ENCODE results near the gene CACNA1I. TPM values are rescaled to one million over a fixed set of nuclear protein-coding genes. Genes with fewer than 3 reads are reported as not detected.

The CACNA1I gene
- total and polyA plus RNA-seq, 2 donors = 0.52 to 0.68 TPM

DNA sequence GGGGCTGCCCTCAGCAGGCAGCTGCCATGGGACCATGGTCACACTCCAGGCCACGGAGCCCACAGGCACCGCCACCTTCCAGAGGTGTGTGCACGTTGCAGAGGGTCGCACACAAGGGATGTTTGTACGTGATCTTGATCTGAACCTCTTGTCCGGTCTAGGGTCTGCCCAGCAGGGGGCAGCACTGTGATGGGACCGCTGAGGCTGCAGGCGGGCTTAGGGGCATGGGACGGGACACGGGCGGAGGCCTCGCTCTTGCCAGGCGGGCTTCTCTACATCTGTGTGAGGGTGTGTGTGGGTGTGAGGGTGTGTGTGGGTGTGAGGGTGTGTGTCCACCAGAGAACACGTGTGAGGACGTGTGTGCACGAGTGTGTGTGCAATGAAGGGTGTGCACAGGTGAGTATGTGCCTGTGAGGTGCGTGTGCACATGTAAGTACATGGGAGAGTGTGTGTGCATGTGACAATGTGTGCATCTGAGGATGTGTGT is 52.4 kb downstream of the CACNA1I start:
- 43% methylated on average over 17 of the region's 17 CpGs for WGBS
- DNase-seq (ENCODE audit: low read depth in 6 of 9, low spot score in 9 of 9) = peak in 8 of 9 donors; percentile 32 to 81 (median 51)
- Histone ChIP-seq H3K4me1 (ENCODE audit: control insufficient read depth in 2 of 2, insufficient read depth in 2 of 2, low read length in 2 of 2) (peaks cover 0 to 3% of the 10 kb centered on the region in 2 donors), H3K36me3 (ENCODE audit: control insufficient read depth in 2 of 2, insufficient read depth in 2 of 2, low read length in 1 of 2) (no peaks in the 10 kb centered on the region), H3K9me3 (ENCODE audit: control insufficient read depth in 2 of 2, insufficient read depth in 1 of 2, low read length in 1 of 2) (no peaks in the 10 kb centered on the region), H3K4me3 (ENCODE audit: low read length in 2 of 2) (no peak overlapping the region), H3K27me3 (ENCODE audit: control insufficient read depth in 2 of 2, insufficient read depth in 1 of 2, low read length in 1 of 2) (peaks cover 10 to 62% of the 10 kb centered on the region in 2 donors), H3K27ac (ENCODE audit: low read depth in 1 of 2, low read length in 1 of 2) (no peak overlapping the region)

DNA sequence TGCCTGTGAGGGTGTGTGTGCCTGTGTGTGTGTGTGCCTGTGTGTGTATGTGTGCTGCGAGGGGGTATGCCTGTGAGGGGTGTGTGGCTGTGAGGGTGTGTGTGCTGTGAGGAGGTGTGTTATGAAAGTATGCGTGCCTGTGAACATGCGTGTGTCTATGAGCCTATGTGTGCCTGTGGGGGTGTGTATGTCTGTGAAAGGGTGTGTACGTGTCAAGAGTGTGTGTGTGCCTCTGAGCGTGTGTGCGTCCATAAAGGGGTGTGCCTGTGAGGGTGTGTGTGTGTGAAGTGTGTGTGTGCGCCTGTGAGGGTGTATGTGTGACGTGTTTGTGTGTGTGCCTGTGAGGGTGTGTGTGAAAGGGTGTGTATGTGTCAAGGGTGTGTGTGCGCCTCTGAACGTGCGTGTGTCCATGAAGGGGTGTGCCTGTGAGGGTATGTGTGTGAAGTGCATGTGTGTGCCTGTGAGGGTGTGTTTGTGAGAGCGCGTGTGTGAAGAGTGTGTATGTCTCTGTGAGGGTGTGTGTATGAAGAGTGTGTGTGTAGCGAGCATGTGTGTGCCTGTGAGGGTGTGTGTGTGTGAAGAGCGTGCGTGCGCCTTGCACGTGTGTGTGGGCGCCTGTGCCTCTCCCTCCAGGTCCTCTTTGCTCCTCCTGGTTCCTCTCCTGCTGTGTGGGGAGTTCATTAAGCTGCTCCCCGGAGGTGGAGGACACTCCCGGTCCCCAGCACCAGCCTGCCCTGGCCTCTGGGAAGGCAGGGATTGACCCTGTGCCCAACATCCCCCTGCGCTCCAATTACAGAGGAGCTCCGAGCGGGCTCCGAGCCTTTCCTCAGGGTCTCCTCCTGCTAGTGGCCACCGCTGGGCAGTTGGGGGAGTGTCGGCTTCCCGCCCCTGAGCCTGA is 53.3 kb downstream of the CACNA1I start:
- DNase-seq (ENCODE audit: low read depth in 6 of 9, low spot score in 9 of 9) = no peak
- Histone ChIP-seq H3K9me3 (ENCODE audit: control insufficient read depth in 2 of 2, insufficient read depth in 1 of 2, low read length in 1 of 2) (peaks cover 0 to 4% of the 10 kb centered on the region in 2 donors), H3K27me3 (ENCODE audit: control insufficient read depth in 2 of 2, insufficient read depth in 1 of 2, low read length in 1 of 2) (peaks cover 10 to 71% of the 10 kb centered on the region in 2 donors), H3K4me1 (ENCODE audit: control insufficient read depth in 2 of 2, insufficient read depth in 2 of 2, low read length in 2 of 2) (no peaks in the 10 kb centered on the region), H3K4me3 (ENCODE audit: low read length in 2 of 2) (no peak overlapping the region), H3K27ac (ENCODE audit: low read depth in 1 of 2, low read length in 1 of 2) (no peak overlapping the region), H3K36me3 (ENCODE audit: control insufficient read depth in 2 of 2, insufficient read depth in 2 of 2, low read length in 1 of 2) (no peaks in the 10 kb centered on the region)
- WGBS = 70% methylated on average over 28 of the region's 28 CpGs

DNA sequence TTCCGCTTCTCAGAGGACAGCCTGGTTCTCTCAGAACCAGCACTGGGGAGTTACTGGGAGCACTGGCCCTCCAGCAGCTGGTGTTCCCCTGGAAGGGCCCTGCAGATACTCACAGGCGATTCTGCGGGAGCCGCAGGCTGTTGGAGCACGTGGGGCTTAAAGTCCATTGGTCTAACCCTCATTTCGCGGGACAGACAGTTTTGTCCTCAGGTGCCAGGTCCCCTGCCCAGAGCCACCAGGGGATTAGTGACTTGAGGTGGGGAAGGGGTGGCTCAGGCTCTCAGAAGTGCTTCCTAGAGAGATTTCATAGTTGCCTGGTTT is 53.9 kb downstream of the CACNA1I start:
- no peaks in the 10 kb centered on the region for H3K36me3 ChIP-seq (ENCODE audit: control insufficient read depth in 2 of 2, insufficient read depth in 2 of 2, low read length in 1 of 2)
- no peaks in the 10 kb centered on the region for H3K4me1 ChIP-seq (ENCODE audit: control insufficient read depth in 2 of 2, insufficient read depth in 2 of 2, low read length in 2 of 2)
- 47% methylated on average over 7 of the region's 7 CpGs for WGBS
- H3K4me3 ChIP-seq (ENCODE audit: low read length in 2 of 2) = no peak overlapping the region
- no peak for DNase-seq (ENCODE audit: low read depth in 6 of 9, low spot score in 9 of 9)
- H3K27me3 ChIP-seq (ENCODE audit: control insufficient read depth in 2 of 2, insufficient read depth in 1 of 2, low read length in 1 of 2) = peaks cover 10 to 74% of the 10 kb centered on the region in 2 donors
- no peak overlapping the region for H3K27ac ChIP-seq (ENCODE audit: low read depth in 1 of 2, low read length in 1 of 2)
- H3K9me3 ChIP-seq (ENCODE audit: control insufficient read depth in 2 of 2, insufficient read depth in 1 of 2, low read length in 1 of 2) = peaks cover 0 to 4% of the 10 kb centered on the region in 2 donors

DNA sequence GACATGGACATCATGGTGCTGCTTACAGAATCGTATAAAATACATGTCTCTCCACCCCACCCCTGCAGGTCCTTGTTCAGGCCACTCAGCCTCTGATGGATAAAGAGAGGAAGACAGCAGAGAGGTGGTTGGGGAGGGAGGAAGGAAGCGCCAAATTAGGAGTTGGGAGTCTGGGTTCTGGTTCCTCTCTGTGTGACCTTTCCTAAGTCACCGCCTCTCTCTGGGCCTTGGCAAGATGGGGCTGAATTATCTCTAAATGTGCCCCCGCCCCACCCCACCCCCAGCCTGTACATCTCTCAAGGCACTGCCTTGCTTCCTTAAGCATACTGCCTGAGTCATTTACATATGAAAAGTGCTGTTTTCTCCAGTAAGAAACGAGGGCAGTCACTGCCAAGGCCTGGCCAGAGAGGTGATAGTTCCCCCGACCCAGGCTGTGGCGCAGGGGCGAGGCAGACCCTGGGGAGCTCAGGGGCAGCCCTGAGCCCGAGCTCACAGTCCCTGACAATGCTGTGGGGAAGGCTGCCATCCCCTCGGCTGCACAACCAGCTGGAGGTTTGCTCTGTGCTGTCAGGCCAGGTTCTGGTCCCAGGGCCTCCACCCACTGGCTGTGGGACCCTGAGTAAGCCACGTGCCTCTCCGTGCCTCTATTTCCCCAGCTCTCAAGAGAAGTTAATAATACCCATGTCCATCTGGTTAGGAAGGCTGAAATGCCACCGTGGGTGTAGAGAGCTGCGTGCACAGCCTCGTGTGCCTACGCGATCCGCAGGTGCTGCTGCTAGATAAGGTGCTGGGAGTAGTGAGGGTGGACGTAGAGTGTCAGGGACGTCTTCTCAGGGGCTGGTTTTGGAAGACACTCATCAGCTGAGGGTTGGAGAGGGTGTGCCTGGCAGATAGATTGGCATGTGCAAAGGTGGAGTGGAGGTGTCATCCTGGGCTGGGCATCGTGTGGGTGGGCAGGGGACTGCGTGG is 55.3 kb downstream of the CACNA1I start:
- 71% methylated on average over 22 of the region's 22 CpGs for WGBS
- Histone ChIP-seq H3K27me3 (ENCODE audit: control insufficient read depth in 2 of 2, insufficient read depth in 1 of 2, low read length in 1 of 2) (peaks cover 10 to 78% of the 10 kb centered on the region in 2 donors), H3K36me3 (ENCODE audit: control insufficient read depth in 2 of 2, insufficient read depth in 2 of 2, low read length in 1 of 2) (no peaks in the 10 kb centered on the region), H3K4me1 (ENCODE audit: control insufficient read depth in 2 of 2, insufficient read depth in 2 of 2, low read length in 2 of 2) (no peaks in the 10 kb centered on the region), H3K27ac (ENCODE audit: low read depth in 1 of 2, low read length in 1 of 2) (no peak overlapping the region), H3K9me3 (ENCODE audit: control insufficient read depth in 2 of 2, insufficient read depth in 1 of 2, low read length in 1 of 2) (peaks cover 0 to 4% of the 10 kb centered on the region in 2 donors), H3K4me3 (ENCODE audit: low read length in 2 of 2) (no peak overlapping the region)
- no peak for DNase-seq (ENCODE audit: low read depth in 6 of 9, low spot score in 9 of 9)

DNA sequence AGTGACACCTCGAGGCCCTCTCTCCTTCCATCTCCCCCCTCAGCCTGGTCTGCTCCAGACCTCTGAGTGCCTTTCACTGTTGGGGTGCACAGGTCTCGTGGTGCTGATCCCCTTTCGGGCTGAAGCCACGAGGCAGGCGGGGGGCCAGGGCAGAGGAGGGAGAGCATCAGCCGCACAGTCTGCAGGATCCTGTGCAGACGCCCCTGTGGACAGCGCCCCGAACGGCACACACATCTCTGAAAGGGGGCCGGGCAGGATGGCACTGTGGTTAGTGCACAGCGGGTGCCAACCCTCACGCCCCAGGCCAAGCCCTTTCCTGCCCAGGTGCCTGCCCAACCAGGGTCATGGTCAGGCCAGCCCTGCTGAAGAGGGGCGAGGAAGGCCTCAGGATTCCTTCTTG is 56.7 kb downstream of the CACNA1I start:
- Histone ChIP-seq H3K9me3 (ENCODE audit: control insufficient read depth in 2 of 2, insufficient read depth in 1 of 2, low read length in 1 of 2) (peaks cover 0 to 4% of the 10 kb centered on the region in 2 donors), H3K27me3 (ENCODE audit: control insufficient read depth in 2 of 2, insufficient read depth in 1 of 2, low read length in 1 of 2) (peaks cover 10 to 77% of the 10 kb centered on the region in 2 donors), H3K4me1 (ENCODE audit: control insufficient read depth in 2 of 2, insufficient read depth in 2 of 2, low read length in 2 of 2) (no peaks in the 10 kb centered on the region), H3K36me3 (ENCODE audit: control insufficient read depth in 2 of 2, insufficient read depth in 2 of 2, low read length in 1 of 2) (no peaks in the 10 kb centered on the region), H3K27ac (ENCODE audit: low read depth in 1 of 2, low read length in 1 of 2) (no peak overlapping the region), H3K4me3 (ENCODE audit: low read length in 2 of 2) (no peak overlapping the region)
- WGBS = 64% methylated on average over 14 of the region's 14 CpGs
- no peak for DNase-seq (ENCODE audit: low read depth in 6 of 9, low spot score in 9 of 9)

DNA sequence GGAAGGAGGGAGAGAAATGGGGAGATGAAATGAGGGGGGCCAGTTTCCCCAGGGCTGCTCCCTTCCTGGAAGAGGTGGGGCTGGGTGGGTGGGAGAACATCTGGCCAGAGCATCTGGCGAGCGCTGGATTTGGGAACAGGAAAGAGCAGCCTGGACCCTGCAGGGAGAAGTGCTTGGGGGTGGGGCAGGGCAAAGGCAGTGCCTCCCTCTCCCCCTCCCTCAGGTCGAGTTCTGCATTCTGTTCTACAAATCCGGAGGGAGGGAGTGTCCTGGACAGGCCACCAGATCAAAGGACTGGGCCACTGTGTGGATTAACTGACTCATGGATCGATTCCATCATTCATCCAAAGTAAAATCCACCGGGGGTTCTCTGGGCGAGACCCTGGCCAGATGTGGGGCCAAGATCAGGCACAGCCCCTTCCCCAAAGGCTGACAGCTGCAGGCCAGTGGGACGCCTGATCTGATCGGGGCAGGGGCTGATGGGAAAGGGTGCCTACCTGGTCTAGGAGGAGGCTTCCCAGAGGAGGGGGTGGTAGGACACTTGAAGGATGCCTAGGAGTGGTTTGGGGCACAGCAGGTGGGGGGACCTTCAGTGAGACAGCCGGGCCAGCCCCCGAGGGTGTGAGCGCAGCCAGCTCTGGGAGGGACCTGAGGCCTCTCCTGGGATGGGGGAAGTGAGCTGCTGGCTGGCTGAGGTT is 57.5 kb downstream of the CACNA1I start:
- Histone ChIP-seq H3K36me3 (ENCODE audit: control insufficient read depth in 2 of 2, insufficient read depth in 2 of 2, low read length in 1 of 2) (no peaks in the 10 kb centered on the region), H3K4me1 (ENCODE audit: control insufficient read depth in 2 of 2, insufficient read depth in 2 of 2, low read length in 2 of 2) (no peaks in the 10 kb centered on the region), H3K9me3 (ENCODE audit: control insufficient read depth in 2 of 2, insufficient read depth in 1 of 2, low read length in 1 of 2) (peaks cover 0 to 4% of the 10 kb centered on the region in 2 donors), H3K27ac (ENCODE audit: low read depth in 1 of 2, low read length in 1 of 2) (no peak overlapping the region), H3K4me3 (ENCODE audit: low read length in 2 of 2) (no peak overlapping the region), H3K27me3 (ENCODE audit: control insufficient read depth in 2 of 2, insufficient read depth in 1 of 2, low read length in 1 of 2) (peaks cover 8 to 75% of the 10 kb centered on the region in 2 donors)
- 74% methylated on average over 12 of the region's 12 CpGs for WGBS
- DNase-seq (ENCODE audit: low read depth in 6 of 9, low spot score in 9 of 9) = no peak

DNA sequence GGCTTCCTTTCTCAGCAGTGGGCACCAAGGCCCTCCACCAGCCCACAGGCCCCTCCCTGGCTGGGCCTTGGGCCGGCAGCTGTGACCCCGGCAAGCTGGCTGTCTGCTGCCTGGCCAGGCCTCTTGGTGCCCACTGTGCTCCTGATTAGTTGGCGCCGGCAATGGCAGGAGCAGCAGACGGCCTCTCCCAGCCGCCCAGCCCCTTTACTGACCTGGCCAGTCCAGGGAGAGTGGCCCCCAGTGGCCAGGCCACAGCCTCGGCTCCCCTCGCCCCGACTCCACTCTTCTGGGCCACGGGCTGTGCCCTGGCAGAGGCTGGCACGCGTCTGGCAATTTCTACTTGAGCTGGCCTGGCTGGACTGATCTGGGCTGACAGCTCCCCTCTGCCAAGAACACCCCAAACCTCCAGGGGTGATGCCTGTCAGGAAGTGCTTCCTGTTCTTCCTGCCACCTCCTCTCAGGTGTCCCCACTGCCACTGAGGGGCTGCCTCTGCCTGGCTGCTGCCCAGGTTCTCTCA is 58.1 kb downstream of the CACNA1I start:
- H3K4me1 ChIP-seq (ENCODE audit: control insufficient read depth in 2 of 2, insufficient read depth in 2 of 2, low read length in 2 of 2) = no peaks in the 10 kb centered on the region
- H3K27me3 ChIP-seq (ENCODE audit: control insufficient read depth in 2 of 2, insufficient read depth in 1 of 2, low read length in 1 of 2) = peaks cover 7 to 69% of the 10 kb centered on the region in 2 donors
- H3K36me3 ChIP-seq (ENCODE audit: control insufficient read depth in 2 of 2, insufficient read depth in 2 of 2, low read length in 1 of 2) = no peaks in the 10 kb centered on the region
- no peak overlapping the region for H3K27ac ChIP-seq (ENCODE audit: low read depth in 1 of 2, low read length in 1 of 2)
- H3K4me3 ChIP-seq (ENCODE audit: low read length in 2 of 2) = no peak overlapping the region
- WGBS = 87% methylated on average over 12 of the region's 12 CpGs
- no peak for DNase-seq (ENCODE audit: low read depth in 6 of 9, low spot score in 9 of 9)
- H3K9me3 ChIP-seq (ENCODE audit: control insufficient read depth in 2 of 2, insufficient read depth in 1 of 2, low read length in 1 of 2) = peaks cover 0 to 4% of the 10 kb centered on the region in 2 donors

DNA sequence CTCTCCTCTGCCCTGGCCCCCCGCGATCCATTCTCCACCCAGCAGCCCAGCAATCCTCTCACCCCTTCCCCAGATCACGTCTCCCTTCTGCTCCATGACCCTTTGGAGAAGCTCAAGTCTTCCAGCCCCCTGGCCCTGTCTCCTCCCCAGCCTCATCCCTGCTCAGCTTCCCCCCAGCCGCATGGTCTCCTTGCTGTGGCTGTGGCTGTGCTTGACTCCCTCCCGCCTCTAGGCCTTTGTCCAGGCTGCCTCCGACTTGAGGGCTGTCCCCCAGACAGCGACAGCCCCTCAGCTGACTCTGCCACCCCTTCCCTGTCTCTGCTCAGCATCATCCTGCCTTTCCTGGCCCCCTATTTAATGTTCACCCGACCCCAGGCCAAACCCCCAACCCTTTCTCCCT is 59.3 kb downstream of the CACNA1I start:
- Histone ChIP-seq H3K27me3 (ENCODE audit: control insufficient read depth in 2 of 2, insufficient read depth in 1 of 2, low read length in 1 of 2) (peaks cover 0 to 57% of the 10 kb centered on the region in 2 donors), H3K4me1 (ENCODE audit: control insufficient read depth in 2 of 2, insufficient read depth in 2 of 2, low read length in 2 of 2) (no peaks in the 10 kb centered on the region), H3K36me3 (ENCODE audit: control insufficient read depth in 2 of 2, insufficient read depth in 2 of 2, low read length in 1 of 2) (no peaks in the 10 kb centered on the region), H3K4me3 (ENCODE audit: low read length in 2 of 2) (no peak overlapping the region), H3K27ac (ENCODE audit: low read depth in 1 of 2, low read length in 1 of 2) (no peak overlapping the region), H3K9me3 (ENCODE audit: control insufficient read depth in 2 of 2, insufficient read depth in 1 of 2, low read length in 1 of 2) (peaks cover 0 to 4% of the 10 kb centered on the region in 2 donors)
- WGBS = 87% methylated on average over 8 of the region's 8 CpGs
- no peak for DNase-seq (ENCODE audit: low read depth in 6 of 9, low spot score in 9 of 9)

All from thymus (tissue), 11 donors.